ENCODE measurements around the gene GAS2L2.

GAS2L2 gene

DNA sequence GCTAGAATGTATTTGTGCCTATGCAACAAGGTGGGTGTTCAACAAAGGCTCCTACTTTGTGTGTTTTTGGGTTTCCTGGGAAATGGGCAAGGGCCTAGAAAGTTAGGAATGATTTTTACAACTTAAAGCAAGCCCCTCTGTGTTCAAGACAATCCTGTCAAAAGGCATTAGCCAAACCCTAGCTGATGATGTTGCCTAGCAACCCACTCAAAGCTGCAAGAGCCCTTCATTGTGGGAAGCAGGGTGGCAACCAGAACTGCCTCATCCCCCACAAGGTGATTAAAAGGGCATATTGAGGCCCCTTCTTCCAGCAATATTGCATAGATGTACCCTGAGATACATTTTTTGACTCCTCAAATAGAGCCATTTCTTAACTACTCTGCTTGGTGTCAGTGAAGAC, 37.6 kb downstream of the GAS2L2 start:
- no peak overlapping the region for H3K9ac ChIP-seq (ENCODE audit: low read length)
- no peak overlapping the region for H3K27ac ChIP-seq (ENCODE audit: low read length, poor library complexity, severe bottlenecking)
- no peak overlapping the region for H3K4me2 ChIP-seq (ENCODE audit: low read length, poor library complexity, severe bottlenecking)
- H2BK12ac ChIP-seq (ENCODE audit: low read length in 2 of 2): no peak overlapping the region
- H2BK120ac ChIP-seq (ENCODE audit: low read depth, low read length): no peak overlapping the region
- H4K91ac ChIP-seq (ENCODE audit: low read length): no peak overlapping the region
- H3K36me3 ChIP-seq (ENCODE audit: control insufficient read depth in 1 of 2, insufficient read depth in 2 of 2, low read depth in 1 of 2, low read length in 2 of 2): peaks cover 4 to 73% of the 10 kb centered on the region in 2 experiments
- no peak overlapping the region for H3K14ac ChIP-seq (ENCODE audit: low read length in 2 of 2)
- no peaks in the 10 kb centered on the region for H3K27me3 ChIP-seq (ENCODE audit: control insufficient read depth in 1 of 2, insufficient read depth in 1 of 2, low read length in 2 of 2)
- no peak overlapping the region for H3K23ac ChIP-seq (ENCODE audit: low read length in 2 of 2)
- H2BK15ac ChIP-seq (ENCODE audit: low read depth, poor library complexity, severe bottlenecking): no peak overlapping the region
- H4K8ac ChIP-seq (ENCODE audit: low read length): no peak overlapping the region
- H2AFZ ChIP-seq (ENCODE audit: low read depth, low read length): no peak overlapping the region
- H3K18ac ChIP-seq (ENCODE audit: low read depth in 1 of 2, low read length in 2 of 2): no peak overlapping the region
- no peak overlapping the region for H2AK5ac ChIP-seq (ENCODE audit: low read length, severe bottlenecking)
- no peak overlapping the region for H2BK5ac ChIP-seq (ENCODE audit: low read depth, low read length, poor library complexity, severe bottlenecking)
- no peaks in the 10 kb centered on the region for H3K9me3 ChIP-seq (ENCODE audit: control insufficient read depth, low read length)
- no peak overlapping the region for H3K4me3 ChIP-seq (ENCODE audit: insufficient read depth in 1 of 2, low read depth in 1 of 2, low read length in 2 of 2)
- no peak overlapping the region for H3K4ac ChIP-seq (ENCODE audit: low read depth in 1 of 2, low read length in 2 of 2)
- H3K4me1 ChIP-seq (ENCODE audit: control insufficient read depth, insufficient read depth, low read depth, low read length): no peaks in the 10 kb centered on the region
- no peak for DNase-seq
- peaks cover 15% of the 10 kb centered on the region for H3K79me1 ChIP-seq (replicated peaks; ENCODE audit: low read length, poor library complexity, severe bottlenecking)

DNA sequence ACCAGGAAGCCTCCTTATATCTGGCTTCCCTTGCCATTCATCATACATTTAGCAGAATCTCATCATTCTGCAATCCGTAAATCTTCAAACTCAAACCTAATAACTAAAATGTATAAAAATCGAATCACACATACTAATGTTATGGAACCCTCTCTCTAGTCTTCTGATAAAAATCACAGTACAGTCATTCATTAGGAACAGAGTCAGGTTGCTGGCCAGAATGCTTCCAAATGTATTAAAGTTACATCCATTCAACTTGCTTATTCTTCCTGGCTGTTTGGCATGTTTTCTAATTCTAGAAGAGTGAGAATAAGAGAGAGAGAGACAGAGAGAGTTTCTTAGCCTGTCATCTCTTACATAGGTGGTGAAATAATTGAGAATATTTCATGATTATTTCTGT, 38.1 kb downstream of the GAS2L2 start:
- no peaks in the 10 kb centered on the region for H3K4me1 ChIP-seq (ENCODE audit: control insufficient read depth, insufficient read depth, low read depth, low read length)
- 85% methylated on average over 2 of the region's 2 CpGs for WGBS
- H3K27ac ChIP-seq (ENCODE audit: low read length, poor library complexity, severe bottlenecking): no peak overlapping the region
- H3K14ac ChIP-seq (ENCODE audit: low read length in 2 of 2): no peak overlapping the region
- peaks cover 4 to 75% of the 10 kb centered on the region in 2 experiments for H3K36me3 ChIP-seq (ENCODE audit: control insufficient read depth in 1 of 2, insufficient read depth in 2 of 2, low read depth in 1 of 2, low read length in 2 of 2)
- no peak overlapping the region for H4K8ac ChIP-seq (ENCODE audit: low read length)
- no peak overlapping the region for H3K18ac ChIP-seq (ENCODE audit: low read depth in 1 of 2, low read length in 2 of 2)
- no peak overlapping the region for H2BK120ac ChIP-seq (ENCODE audit: low read depth, low read length)
- no peak for DNase-seq
- H3K23ac ChIP-seq (ENCODE audit: low read length in 2 of 2): no peak overlapping the region
- H2AFZ ChIP-seq (ENCODE audit: low read depth, low read length): no peak overlapping the region
- H2AK5ac ChIP-seq (ENCODE audit: low read length, severe bottlenecking): no peak overlapping the region
- H3K4me3 ChIP-seq (ENCODE audit: insufficient read depth in 1 of 2, low read depth in 1 of 2, low read length in 2 of 2): no peak overlapping the region
- no peak overlapping the region for H3K9ac ChIP-seq (ENCODE audit: low read length)
- H3K27me3 ChIP-seq (ENCODE audit: control insufficient read depth in 1 of 2, insufficient read depth in 1 of 2, low read length in 2 of 2): no peaks in the 10 kb centered on the region
- H2BK15ac ChIP-seq (ENCODE audit: low read depth, poor library complexity, severe bottlenecking): no peak overlapping the region
- H4K91ac ChIP-seq (ENCODE audit: low read length): no peak overlapping the region
- no peak overlapping the region for H2BK12ac ChIP-seq (ENCODE audit: low read length in 2 of 2)
- H3K4ac ChIP-seq (ENCODE audit: low read depth in 1 of 2, low read length in 2 of 2): no peak overlapping the region
- no peak overlapping the region for H2BK5ac ChIP-seq (ENCODE audit: low read depth, low read length, poor library complexity, severe bottlenecking)
- peaks cover 14% of the 10 kb centered on the region for H3K79me1 ChIP-seq (replicated peaks; ENCODE audit: low read length, poor library complexity, severe bottlenecking)
- no peaks in the 10 kb centered on the region for H3K9me3 ChIP-seq (ENCODE audit: control insufficient read depth, low read length)
- no peak overlapping the region for H3K4me2 ChIP-seq (ENCODE audit: low read length, poor library complexity, severe bottlenecking)

DNA sequence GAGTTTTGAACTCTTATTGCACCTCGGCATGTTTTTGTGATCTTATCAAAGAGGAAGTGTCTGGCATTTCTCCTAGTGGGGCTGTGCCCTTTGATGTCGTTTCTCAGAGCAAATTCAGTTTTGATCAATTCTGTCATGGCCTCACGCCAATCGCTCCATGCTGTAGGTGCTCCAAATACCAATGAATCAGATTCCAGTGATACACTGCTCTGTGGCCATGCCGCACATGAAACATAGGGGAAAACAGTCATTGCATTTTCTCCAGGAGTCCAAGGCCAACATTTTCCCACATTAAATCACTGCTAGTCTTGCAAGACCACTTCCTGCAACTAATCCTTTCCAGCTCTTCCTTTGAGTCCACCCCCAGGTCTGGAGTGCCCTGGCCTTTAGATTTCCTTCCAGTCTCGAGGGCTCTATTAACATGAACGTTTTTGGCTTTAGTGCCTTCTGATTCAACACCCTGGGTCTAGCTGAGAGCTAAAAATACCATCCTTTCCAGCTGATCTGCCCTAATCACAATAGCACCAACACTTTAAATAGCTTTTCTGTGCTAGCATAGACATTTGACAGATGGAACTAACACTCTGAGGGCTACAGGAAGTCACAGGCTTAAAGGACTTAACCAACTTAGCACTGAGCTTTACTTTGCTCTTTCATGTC, 39.8 kb downstream of the GAS2L2 start:
- Histone ChIP-seq H2BK120ac (ENCODE audit: low read depth, low read length) (no peak overlapping the region), H3K4ac (ENCODE audit: low read depth in 1 of 2, low read length in 2 of 2) (no peak overlapping the region), H2BK5ac (ENCODE audit: low read depth, low read length, poor library complexity, severe bottlenecking) (no peak overlapping the region), H3K4me3 (ENCODE audit: insufficient read depth in 1 of 2, low read depth in 1 of 2, low read length in 2 of 2) (peak overlapping the region in 1 of 2 experiments; percentile 12), H3K4me1 (ENCODE audit: control insufficient read depth, insufficient read depth, low read depth, low read length) (peaks cover 2% of the 10 kb centered on the region), H3K18ac (ENCODE audit: low read depth in 1 of 2, low read length in 2 of 2) (peak overlapping the region in 1 of 2 experiments; percentile 58), H3K36me3 (ENCODE audit: control insufficient read depth in 1 of 2, insufficient read depth in 2 of 2, low read depth in 1 of 2, low read length in 2 of 2) (peaks cover 4 to 70% of the 10 kb centered on the region in 2 experiments), H4K91ac (ENCODE audit: low read length) (no peak overlapping the region), H3K23ac (ENCODE audit: low read length in 2 of 2) (no peak overlapping the region), H3K9ac (ENCODE audit: low read length) (peak overlapping the region; percentile 40), H3K27ac (ENCODE audit: low read length, poor library complexity, severe bottlenecking) (no peak overlapping the region), H3K27me3 (ENCODE audit: control insufficient read depth in 1 of 2, insufficient read depth in 1 of 2, low read length in 2 of 2) (no peaks in the 10 kb centered on the region), H3K14ac (ENCODE audit: low read length in 2 of 2) (no peak overlapping the region), H3K9me3 (ENCODE audit: control insufficient read depth, low read length) (no peaks in the 10 kb centered on the region), H4K8ac (ENCODE audit: low read length) (no peak overlapping the region), H3K4me2 (ENCODE audit: low read length, poor library complexity, severe bottlenecking) (no peak overlapping the region), H2BK15ac (ENCODE audit: low read depth, poor library complexity, severe bottlenecking) (no peak overlapping the region), H2BK12ac (ENCODE audit: low read length in 2 of 2) (no peak overlapping the region), H3K79me1 (replicated peaks; ENCODE audit: low read length, poor library complexity, severe bottlenecking) (peaks cover 18% of the 10 kb centered on the region), H2AFZ (ENCODE audit: low read depth, low read length) (no peak overlapping the region), H2AK5ac (ENCODE audit: low read length, severe bottlenecking) (no peak overlapping the region)
- DNase-seq: peak; percentile 99
- WGBS: under 1% methylated on average over 7 of the region's 7 CpGs

DNA sequence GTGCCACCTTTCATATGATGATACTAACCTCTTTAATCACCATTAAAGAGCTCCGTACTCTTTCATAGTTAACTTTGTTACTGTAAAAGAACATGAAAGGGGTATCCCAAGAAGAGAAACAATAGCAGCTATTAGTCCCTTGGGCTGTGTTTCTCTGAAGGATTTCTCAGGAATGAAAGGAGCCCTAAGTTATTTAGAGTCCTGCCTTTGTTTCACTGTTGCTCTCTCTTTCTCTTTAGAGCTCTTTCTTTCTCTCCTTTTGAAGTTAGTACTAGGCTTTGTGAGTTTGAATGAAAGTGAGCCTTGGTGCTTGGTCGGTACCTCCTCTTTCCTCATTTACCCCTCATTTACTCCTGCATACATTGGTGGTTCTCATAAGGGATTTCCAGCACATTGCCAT, 42.1 kb downstream of the GAS2L2 start:
- 100% methylated on average over 1 of the region's 2 CpGs for WGBS
- H2AFZ ChIP-seq (ENCODE audit: low read depth, low read length): no peak overlapping the region

More for the DNA sequence above, 42.1 kb downstream of the GAS2L2 start:
- no peak overlapping the region for H2BK15ac ChIP-seq (ENCODE audit: low read depth, poor library complexity, severe bottlenecking)
- H2AK5ac ChIP-seq (ENCODE audit: low read length, severe bottlenecking): no peak overlapping the region
- no peaks in the 10 kb centered on the region for H3K9me3 ChIP-seq (ENCODE audit: control insufficient read depth, low read length)
- no peak overlapping the region for H2BK120ac ChIP-seq (ENCODE audit: low read depth, low read length)
- H4K8ac ChIP-seq (ENCODE audit: low read length): no peak overlapping the region
- no peak overlapping the region for H3K18ac ChIP-seq (ENCODE audit: low read depth in 1 of 2, low read length in 2 of 2)
- H3K4me2 ChIP-seq (ENCODE audit: low read length, poor library complexity, severe bottlenecking): no peak overlapping the region
- no peak overlapping the region for H3K9ac ChIP-seq (ENCODE audit: low read length)
- no peak overlapping the region for H3K4me3 ChIP-seq (ENCODE audit: insufficient read depth in 1 of 2, low read depth in 1 of 2, low read length in 2 of 2)
- no peak overlapping the region for H3K4ac ChIP-seq (ENCODE audit: low read depth in 1 of 2, low read length in 2 of 2)
- no peak overlapping the region for H4K91ac ChIP-seq (ENCODE audit: low read length)
- peaks cover 23% of the 10 kb centered on the region for H3K79me1 ChIP-seq (replicated peaks; ENCODE audit: low read length, poor library complexity, severe bottlenecking)
- H3K4me1 ChIP-seq (ENCODE audit: control insufficient read depth, insufficient read depth, low read depth, low read length): peaks cover 2% of the 10 kb centered on the region
- H3K23ac ChIP-seq (ENCODE audit: low read length in 2 of 2): no peak overlapping the region
- H3K27ac ChIP-seq (ENCODE audit: low read length, poor library complexity, severe bottlenecking): no peak overlapping the region
- DNase-seq: no peak
- H2BK12ac ChIP-seq (ENCODE audit: low read length in 2 of 2): peak overlapping the region in 1 of 2 experiments; percentile 83
- H2BK5ac ChIP-seq (ENCODE audit: low read depth, low read length, poor library complexity, severe bottlenecking): no peak overlapping the region
- peaks cover 4 to 54% of the 10 kb centered on the region in 2 experiments for H3K36me3 ChIP-seq (ENCODE audit: control insufficient read depth in 1 of 2, insufficient read depth in 2 of 2, low read depth in 1 of 2, low read length in 2 of 2)
- H3K14ac ChIP-seq (ENCODE audit: low read length in 2 of 2): no peak overlapping the region
- no peaks in the 10 kb centered on the region for H3K27me3 ChIP-seq (ENCODE audit: control insufficient read depth in 1 of 2, insufficient read depth in 1 of 2, low read length in 2 of 2)

Measured in mesenchymal stem cell (in vitro differentiated cells and primary cell).